GM12878 (cell line): ENCODE data around the gene CREG2. TPM values are rescaled to one million over a fixed set of nuclear protein-coding genes. Genes with fewer than 3 reads are reported as not detected.

ENCODE experiments used
- ATAC-seq: fragments of 200-7000 bp; cut with Tn5 transposase; 3 replicates; pipeline ENCODE4 v1.9.1; 2020; ENCODE audit warnings: mild to moderate bottlenecking, moderate library complexity
- BruUV-seq: library from RNA; stranded (reverse); fragments of 400-500 nt; replicated peaks from 2 replicates; lab custom pipeline; 2021; lab: Mats Ljungman, UMichigan
- CTCF ChIA-PET: fragments of 300-600 bp; sonication (Branson Sonifier 250); formaldehyde crosslinking; extraction: SDS; loops from one replicate; lab custom pipeline; 2021; ENCODE audit warnings: inconsistent platforms; lab: Yijun Ruan, JAX
- POLR2A ChIA-PET: fragments of 350-600 bp; formaldehyde crosslinking; extraction: SDS; loops from one replicate; lab custom pipeline; 2021; ENCODE audit warnings: inconsistent platforms; lab: Charles Lee
- RAD21 ChIA-PET: fragments of 300-600 bp; sonication (Branson Sonifier 250); formaldehyde crosslinking; loops from one replicate; lab custom pipeline; 2023; ENCODE audit warnings: antibody characterized with exemption; ENCODE audit not compliant: unreplicated experiment; lab: Charles Lee
- SMC1A ChIA-PET: fragments of 300-600 bp; sonication (Branson Sonifier 250); formaldehyde crosslinking; loops from one replicate; lab custom pipeline; 2023; ENCODE audit not compliant: unreplicated experiment, uncharacterized antibody; lab: Charles Lee
- DNase-seq: peaks from one replicate; pipeline ENCODE4 v3.0.0-alpha.2; 2011; ENCODE audit warnings: low read depth, low spot score
- FAIRE-seq: peaks from 3 replicates; lab custom pipeline; 2011; peaks lifted over from hg19 to GRCh38; lab: Jason Lieb, UNC
- H2AFZ ChIP-seq: 2 replicates; pipeline ENCODE4 v1.6.0; 2011; ENCODE audit warnings: low read depth, low read length, control low read depth; ENCODE audit not compliant: control insufficient read depth
- H3K27ac ChIP-seq: 2 replicates; pipeline ENCODE4 v1.5.1; 2011; ENCODE audit warnings: control low read depth; ENCODE audit not compliant: control insufficient read depth, insufficient read depth
- H3K27me3 ChIP-seq, 2 experiments: replicated peaks in 1 of 2; 2 replicates each; pipeline versions ENCODE4 v1.6.0 to v1.6.1; 2011; ENCODE audit warnings: low read length in 1 of 2; ENCODE audit not compliant: control insufficient read depth in 2 of 2, insufficient read depth in 2 of 2
- H3K36me3 ChIP-seq, 2 experiments: 2 replicates each; pipeline ENCODE4 v1.5.1; 2011; ENCODE audit warnings: low read length in 1 of 2; ENCODE audit not compliant: control insufficient read depth in 2 of 2, insufficient read depth in 2 of 2
- H3K4me1 ChIP-seq: 2 replicates; pipeline ENCODE4 v1.6.1; 2011; ENCODE audit warnings: mild to moderate bottlenecking, low read length, moderate library complexity, mixed read lengths; ENCODE audit not compliant: control insufficient read depth, insufficient read depth
- H3K4me2 ChIP-seq: 2 replicates; pipeline ENCODE4 v1.6.0; 2011; ENCODE audit warnings: control low read depth; ENCODE audit not compliant: control insufficient read depth, insufficient read depth
- H3K4me3 ChIP-seq: fragments of 200-600 bp; sonication (generic); 2 replicates; pipeline ENCODE4 v1.5.1; 2016
- H3K79me2 ChIP-seq: 2 replicates; pipeline ENCODE4 v1.6.0; 2011; ENCODE audit warnings: low read length; ENCODE audit not compliant: control insufficient read depth, insufficient read depth
- H3K9ac ChIP-seq: 2 replicates; pipeline ENCODE4 v1.8.0; 2011; ENCODE audit warnings: low read length, control low read depth, mixed read lengths; ENCODE audit not compliant: control insufficient read depth, insufficient read depth
- H3K9me3 ChIP-seq: replicated peaks from 3 replicates; pipeline ENCODE4 v1.5.1; 2011; ENCODE audit warnings: mild to moderate bottlenecking, low read length; ENCODE audit not compliant: control insufficient read depth, insufficient read depth
- H4K20me1 ChIP-seq: 2 replicates; pipeline ENCODE4 v1.6.0; 2011; ENCODE audit not compliant: control insufficient read depth, insufficient read depth
- BACH1 ChIP-seq: fragments of 450-650 bp; IDR thresholded peaks from 2 replicates; pipeline ENCODE4 v1.6.1; 2017; ENCODE audit warnings: mild to moderate bottlenecking, borderline replicate concordance
- BCL3 ChIP-seq: IDR thresholded peaks from 2 replicates; pipeline ENCODE4 v1.6.1; 2011; ENCODE audit warnings: borderline replicate concordance, low read depth, mild to moderate bottlenecking, moderate library complexity, low read length; ENCODE audit not compliant: insufficient read depth, poor library complexity, severe bottlenecking
- CBX5 ChIP-seq: sonication (generic); IDR thresholded peaks from 2 replicates; pipeline ENCODE4 v1.6.1; 2016; ENCODE audit warnings: low read depth, moderate library complexity, mild to moderate bottlenecking, inconsistent platforms
- CREB1 ChIP-seq: IDR thresholded peaks from 2 replicates; pipeline ENCODE4 v1.6.1; 2012; ENCODE audit warnings: low read depth, mild to moderate bottlenecking, inconsistent platforms
- E2F8 ChIP-seq: fragments of 450-650 bp; IDR thresholded peaks from 2 replicates; pipeline ENCODE4 v1.6.1; 2018; ENCODE audit warnings: mild to moderate bottlenecking, low read depth, moderate library complexity; ENCODE audit not compliant: partially characterized antibody
- FOS ChIP-seq: IDR thresholded peaks from 3 replicates; pipeline ENCODE4 v1.6.1; 2011; ENCODE audit warnings: borderline replicate concordance; ENCODE audit not compliant: insufficient read length; ENCODE audit errors: extremely low read depth
- MAX ChIP-seq: IDR thresholded peaks from 2 replicates; pipeline ENCODE4 v1.6.1; 2012; ENCODE audit warnings: low read depth, low read length, improper control_type of control experiment
- MEF2B ChIP-seq: fragments of 450-650 bp; IDR thresholded peaks from 2 replicates; pipeline ENCODE4 v1.6.1; 2018; ENCODE audit warnings: mild to moderate bottlenecking, moderate library complexity; ENCODE audit not compliant: partially characterized antibody, poor library complexity, severe bottlenecking
- PAX5 ChIP-seq: IDR thresholded peaks from 2 replicates; pipeline ENCODE4 v1.6.1; 2011; ENCODE audit warnings: low read depth, low read length, borderline replicate concordance
- POLR2AphosphoS5 ChIP-seq: IDR thresholded peaks from 2 replicates; pipeline ENCODE4 v1.6.1; 2011; ENCODE audit warnings: mild to moderate bottlenecking, low read length, inconsistent platforms
- RELB ChIP-seq: fragments of 450-650 bp; IDR thresholded peaks from 2 replicates; pipeline ENCODE4 v1.6.1; 2017; ENCODE audit warnings: low read depth, mild to moderate bottlenecking, moderate library complexity
- SMAD1 ChIP-seq: fragments of 450-650 bp; IDR thresholded peaks from 2 replicates; pipeline ENCODE4 v1.6.1; 2018; ENCODE audit warnings: mild to moderate bottlenecking, low read depth; ENCODE audit not compliant: partially characterized antibody
- SP1 ChIP-seq: IDR thresholded peaks from one replicate; pipeline ENCODE4 v1.6.1; 2011; ENCODE audit warnings: low read depth, low read length
- ZNF217 ChIP-seq: fragments of 450-650 bp; IDR thresholded peaks from 2 replicates; pipeline ENCODE4 v1.6.1; 2017; ENCODE audit warnings: antibody characterized with exemption, mild to moderate bottlenecking
- WGBS: methylation state at CpG from one replicate; pipeline ENCODE4 v1.1.6; 2016; ENCODE audit warnings: low lambda C conversion rate; ENCODE audit not compliant: insufficient replicate concordance, insufficient coverage; ENCODE audit errors: missing lambda C conversion rate; 5-methylcytosine and 5-hydroxymethylcytosine counted together
- in situ Hi-C: fragments of 300-500 bp; cut with MboI; formaldehyde crosslinking; loops from 9 replicates; pipeline ENCODE4 v1.14.3; 2018; ENCODE audit warnings: mixed read lengths
- intact Hi-C: fragments of 100-400 bp; cut with micrococcal nuclease; formaldehyde crosslinking; loops from one replicate; pipeline ENCODE4 v1.14.2; 2022; ENCODE audit not compliant: unreplicated experiment
- polyA plus RNA-seq, 11 experiments: library from polyadenylated mRNA; depleted of rRNA in 4 of 11; unstranded in 6 of 11; stranded (reverse) in 5 of 11; fragments of >200 nt; fragmentation: Nextera tagmentation in 4 of 11; fragmentation: Illumina TruSeq in 1 of 11; extraction: Ambion mirVana in 4 of 11; extraction: Trizol in 1 of 11; gene quantifications; 1 replicate in 1 of 11; 2 replicates in 10 of 11; pipeline versions ENCODE4 v1.2.1 to v1.2.3, GENCODE V29; 2011 to 2016; ENCODE audit warnings: inconsistent platforms in 2 of 11, missing spikeins in 2 of 11, low read depth in 1 of 11
- total RNA-seq, 4 experiments: library from RNA; depleted of rRNA in 3 of 4; stranded (reverse); fragments of >200 nt in 3 of 4; fragmentation: Illumina TruSeq in 1 of 4; extraction: Trizol in 1 of 4; gene quantifications; 2 replicates each; pipeline versions ENCODE4 v1.2.1 to v1.2.3, GENCODE V29; 2013 to 2021

CREG2 gene
- total and polyA plus RNA-seq, 10 of the 15 experiments (the other 5 are each of a cell fraction or from before 2014, with no cell fraction given): not detected

GRCh38 chr2:101297383-101297782 lies 89.9 kb downstream of the CREG2 start:
- no peak for ATAC-seq
- CTCF ChIA-PET: interaction anchor here (0.7 to 1.3 kb wide), 2 partner anchors 17 to 191 kb away, joined by 3 to 4 read pairs; no protein-coding TSS in a partner anchor
- POLR2A ChIA-PET: no interaction called here

More at GRCh38 chr2:101297383-101297782, 89.9 kb downstream of the CREG2 start:
- DNase-seq (no peak), FAIRE-seq (no peak)
- 46% methylated on average over 2 of the region's 2 CpGs for WGBS
- H3K9ac ChIP-seq: no peak overlapping the region
- intact Hi-C loops: no loop called here
- peaks cover 0 to 7% of the 10 kb centered on the region in 2 experiments; a peak in 2 of 4 replicates for H3K36me3 ChIP-seq
- ChIA-PET SMC1A (interaction anchor here (2.7 kb wide), 1 partner anchor 28 kb away, joined by 10 read pairs; no protein-coding TSS in a partner anchor), RAD21 (no interaction called here)
- H3K9me3 ChIP-seq: no peaks in the 10 kb centered on the region
- peaks cover 10% of the 10 kb centered on the region; the same call in 1 of the 2 replicates for H3K4me1 ChIP-seq
- no peak overlapping the region for H3K27ac ChIP-seq
- H2AFZ ChIP-seq: no peak overlapping the region
- in situ Hi-C loops: loop anchor here (5.0 kb wide), 1 partner anchor 35 kb away; no protein-coding TSS in a partner anchor
- H3K27me3 ChIP-seq: no peaks in the 10 kb centered on the region
- no peak overlapping the region for H3K4me2 ChIP-seq
- no peaks in the 10 kb centered on the region for H4K20me1 ChIP-seq
- H3K79me2 ChIP-seq: no peaks in the 10 kb centered on the region; the same call in none of the 2 replicates
- no TSS peak for BruUV-seq
- no peak for TF ChIP-seq BACH1
- no peak for TF ChIP-seq CREB1
- TF ChIP-seq BCL3: no peak
- no peak for TF ChIP-seq SMAD1
- TF ChIP-seq MEF2B: no peak
- TF ChIP-seq POLR2AphosphoS5: no peak
- TF ChIP-seq PAX5: no peak
- no peak for TF ChIP-seq SP1
- TF ChIP-seq E2F8: no peak
- TF ChIP-seq RELB: no peak
- no peak for TF ChIP-seq ZNF217
- TF ChIP-seq CBX5: no peak
- no peak for TF ChIP-seq FOS
- TF ChIP-seq MAX: no peak
- TF ChIP-seq, all 136 proteins: peak for 0
- no peak overlapping the region for H3K4me3 ChIP-seq
